HepG2 (cell line): ENCODE results near the gene RNF183. TPM values are rescaled to one million over a fixed set of nuclear protein-coding genes. Genes with fewer than 3 reads are reported as not detected.

Source experiments
- ATAC-seq: fragments of 200-7000 bp; cut with Tn5 transposase; 3 replicates; pipeline ENCODE4 v1.9.1; 2020; ENCODE audit warnings: mild to moderate bottlenecking, moderate library complexity
- BruUV-seq: library from RNA; stranded (reverse); fragments of 400-500 nt; replicated peaks from 2 replicates; lab custom pipeline; 2021; lab: Mats Ljungman, UMichigan
- CTCF ChIA-PET: fragments of 300-600 bp; formaldehyde crosslinking; extraction: SDS; loops from one replicate; lab custom pipeline; 2021; ENCODE audit warnings: low total read pairs, inconsistent platforms, low intra/inter-chr PET ratio; lab: Yijun Ruan, JAX
- POLR2A ChIA-PET: fragments of 350-600 bp; sonication (Branson Sonifier 250); formaldehyde crosslinking; loops from one replicate; lab custom pipeline; 2020; ENCODE audit warnings: antibody characterized with exemption, inconsistent platforms; lab: Yijun Ruan, JAX
- DNase-seq: peaks from one replicate; pipeline ENCODE4 v3.0.0-alpha.2; 2015; ENCODE audit warnings: low spot score
- FAIRE-seq: peaks from 3 replicates; lab custom pipeline; 2011; peaks lifted over from hg19 to GRCh38; lab: Jason Lieb, UNC
- H2AFZ ChIP-seq: one replicate; pipeline ENCODE4 v1.6.1; 2011; ENCODE audit warnings: low read length, inconsistent platforms
- H3K27ac ChIP-seq: fragments of 300-600 bp; 3 replicates; pipeline ENCODE4 v1.8.0; 2011; ENCODE audit warnings: mixed run types, mild to moderate bottlenecking, mixed read lengths, low read length, inconsistent platforms; ENCODE audit not compliant: insufficient read depth; ENCODE audit errors: extremely low read length
- H3K27me3 ChIP-seq, 2 experiments: fragments of 200-600 bp in 1 of 2; 2 replicates in 1 of 2; 3 replicates in 1 of 2; pipeline versions ENCODE4 v1.6.0 to v1.8.0; 2011; ENCODE audit warnings: low read length in 2 of 2, mild to moderate bottlenecking in 2 of 2, moderate library complexity in 2 of 2, inconsistent platforms in 1 of 2; ENCODE audit not compliant: insufficient read depth in 2 of 2, control insufficient read depth in 1 of 2
- H3K36me3 ChIP-seq, 2 experiments: fragments of 200-600 bp in 1 of 2; replicated peaks in 1 of 2; 2 replicates in 1 of 2; 3 replicates in 1 of 2; pipeline versions ENCODE4 v1.5.1 to v1.8.0; 2011; ENCODE audit warnings: low read length in 2 of 2, inconsistent platforms in 1 of 2; ENCODE audit not compliant: insufficient read depth in 2 of 2, control insufficient read depth in 1 of 2
- H3K4me1 ChIP-seq: 2 replicates; pipeline ENCODE4 v1.5.1; 2012; ENCODE audit warnings: low read length, inconsistent platforms; ENCODE audit not compliant: insufficient read depth
- H3K4me2 ChIP-seq: 2 replicates; pipeline ENCODE4 v1.6.0; 2011; ENCODE audit warnings: low read depth, low read length, inconsistent platforms
- H3K4me3 ChIP-seq, 3 experiments: fragments of 200-600 bp in 1 of 3; sonication (generic), shearing (Covaris generic) in 1 of 3; replicated peaks in 1 of 3; 2 replicates each; pipeline ENCODE4 v1.5.1; 2011 to 2016; ENCODE audit warnings: low read length in 3 of 3, inconsistent platforms in 2 of 3, low read depth in 2 of 3, mild to moderate bottlenecking in 2 of 3, control low read depth in 1 of 3, mixed read lengths in 1 of 3; ENCODE audit not compliant: insufficient read depth in 1 of 3
- H3K79me2 ChIP-seq: one replicate; pipeline ENCODE4 v1.6.1; 2011; ENCODE audit warnings: low read length, inconsistent platforms; ENCODE audit not compliant: insufficient read depth
- H3K9ac ChIP-seq: 2 replicates; pipeline ENCODE4 v1.6.0; 2011; ENCODE audit warnings: mild to moderate bottlenecking, low read depth, low read length, inconsistent platforms; ENCODE audit not compliant: insufficient read depth
- H3K9me3 ChIP-seq: 2 replicates; pipeline ENCODE4 v1.5.1; 2012; ENCODE audit warnings: mild to moderate bottlenecking, low read length
- H4K20me1 ChIP-seq: 2 replicates; pipeline ENCODE4 v1.6.0; 2011; ENCODE audit warnings: inconsistent platforms, mild to moderate bottlenecking, low read length, moderate library complexity; ENCODE audit not compliant: insufficient read depth
- GATAD1 ChIP-seq: IDR thresholded peaks from 2 replicates; pipeline ENCODE4 v1.6.1; 2016; ENCODE audit warnings: missing genetic modification reagents, missing compliant biosample characterization
- IKZF4 ChIP-seq: sonication (generic); formaldehyde crosslinking; IDR thresholded peaks from 2 replicates; pipeline ENCODE4 v1.5.1; 2020; ENCODE audit warnings: borderline replicate concordance, mild to moderate bottlenecking, low read depth, missing genetic modification reagents; ENCODE audit errors: not compliant biosample characterization
- KLF13 ChIP-seq: sonication (generic); formaldehyde crosslinking; IDR thresholded peaks from 2 replicates; pipeline ENCODE4 v1.4.0; 2020; ENCODE audit warnings: mild to moderate bottlenecking, missing genetic modification reagents
- PITX1 ChIP-seq: sonication (generic); formaldehyde crosslinking; IDR thresholded peaks from 2 replicates; pipeline ENCODE4 v1.5.1; 2020; ENCODE audit warnings: mild to moderate bottlenecking, missing genetic modification reagents
- TCF7 ChIP-seq: sonication (generic); IDR thresholded peaks from 2 replicates; pipeline ENCODE4 v1.6.1; 2016; ENCODE audit warnings: antibody characterized with exemption, low read depth
- YEATS2 ChIP-seq: sonication (generic); formaldehyde crosslinking; IDR thresholded peaks from 2 replicates; pipeline ENCODE4 v1.4.0; 2020; ENCODE audit warnings: missing genetic modification reagents, borderline replicate concordance
- ZNF138 ChIP-seq: sonication (generic); formaldehyde crosslinking; IDR thresholded peaks from 2 replicates; pipeline ENCODE4 v1.5.0; 2020; ENCODE audit warnings: mild to moderate bottlenecking, low read depth, missing genetic modification reagents
- ZNF383 ChIP-seq: sonication (generic); formaldehyde crosslinking; IDR thresholded peaks from 2 replicates; pipeline ENCODE4 v1.4.0; 2020; ENCODE audit warnings: missing genetic modification reagents, mild to moderate bottlenecking, borderline replicate concordance
- ZNF451 ChIP-seq: sonication (generic); formaldehyde crosslinking; IDR thresholded peaks from 2 replicates; pipeline ENCODE4 v1.5.0; 2020; ENCODE audit warnings: mild to moderate bottlenecking, missing genetic modification reagents
- ZNF549 ChIP-seq: sonication (generic); formaldehyde crosslinking; IDR thresholded peaks from 2 replicates; pipeline ENCODE4 v1.5.0; 2020; ENCODE audit warnings: missing genetic modification reagents
- ZNF749 ChIP-seq: sonication (generic); formaldehyde crosslinking; IDR thresholded peaks from 2 replicates; pipeline ENCODE4 v1.8.0; 2022; ENCODE audit warnings: mild to moderate bottlenecking, missing genetic modification reagents, moderate library complexity, borderline replicate concordance
- ZNF841 ChIP-seq: sonication (generic); formaldehyde crosslinking; IDR thresholded peaks from 2 replicates; pipeline ENCODE4 v1.8.1; 2023; ENCODE audit warnings: missing genetic modification reagents, borderline replicate concordance
- ZSCAN21 ChIP-seq: sonication (generic); formaldehyde crosslinking; IDR thresholded peaks from 2 replicates; pipeline ENCODE4 v1.8.0; 2022; ENCODE audit warnings: mild to moderate bottlenecking, missing genetic modification reagents, moderate library complexity, borderline replicate concordance
- WGBS: methylation state at CpG from one replicate; pipeline ENCODE4 v1.1.6; 2017; ENCODE audit warnings: low lambda C conversion rate; 5-methylcytosine and 5-hydroxymethylcytosine counted together
- in situ Hi-C: cut with HindIII; loops from 2 replicates; pipeline ENCODE4 v1.10.0; 2017; ENCODE audit warnings: low pct_unique_long_range_greater_than_20kb; ENCODE audit not compliant: extremely low pct_ligation_motif_present
- intact Hi-C: fragments of 100-400 bp; cut with micrococcal nuclease; formaldehyde crosslinking; loops from one replicate; pipeline ENCODE4 v1.10.0; 2022; ENCODE audit not compliant: unreplicated experiment
- polyA plus RNA-seq, 8 experiments: library from polyadenylated mRNA; depleted of rRNA in 3 of 8; stranded (reverse) in 7 of 8; unstranded in 1 of 8; fragments of >200 nt; fragmentation: Illumina TruSeq in 4 of 8; extraction: Trizol in 4 of 8; gene quantifications; 2 replicates each; pipeline versions ENCODE4 v1.2.1 to v1.2.3, GENCODE V29; 2011 to 2016; ENCODE audit warnings: low read depth in 4 of 8, missing spikeins in 1 of 8, mixed read lengths in 1 of 8; ENCODE audit not compliant: insufficient read depth in 1 of 8
- total RNA-seq, 5 experiments: library from RNA; depleted of rRNA; stranded (reverse); fragments of >200 nt; fragmentation: Illumina TruSeq; extraction: Trizol; gene quantifications; 2 replicates each; pipeline ENCODE4 v1.2.3, GENCODE V29; 2016; ENCODE audit warnings: low read depth in 1 of 5
- TF ChIP-seq, protein P1 (sequence below): sonication (generic); formaldehyde crosslinking; IDR thresholded peaks from 2 replicates; pipeline ENCODE4 v1.4.0; 2020; ENCODE audit warnings: missing genetic modification reagents
- TF ChIP-seq, protein P2 (sequence below): sonication (generic); formaldehyde crosslinking; IDR thresholded peaks from 2 replicates; pipeline ENCODE4 v1.5.0; 2020; ENCODE audit warnings: missing genetic modification reagents
- TF ChIP-seq, protein P3 (sequence below): sonication (generic); formaldehyde crosslinking; IDR thresholded peaks from 2 replicates; pipeline ENCODE4 v1.4.0; 2020; ENCODE audit warnings: missing genetic modification reagents, borderline replicate concordance
- TF ChIP-seq, protein P4 (sequence below): sonication (generic); formaldehyde crosslinking; conservative IDR thresholded peaks from 2 replicates; pipeline ENCODE4 v1.4.0; 2020; ENCODE audit warnings: missing genetic modification reagents

Gene RNF183
- total and polyA plus RNA-seq, 2 of the 13 experiments (the other 11 are each of a cell fraction or from before 2014, with no cell fraction given): 0.13 to 6.5 TPM

DNA sequence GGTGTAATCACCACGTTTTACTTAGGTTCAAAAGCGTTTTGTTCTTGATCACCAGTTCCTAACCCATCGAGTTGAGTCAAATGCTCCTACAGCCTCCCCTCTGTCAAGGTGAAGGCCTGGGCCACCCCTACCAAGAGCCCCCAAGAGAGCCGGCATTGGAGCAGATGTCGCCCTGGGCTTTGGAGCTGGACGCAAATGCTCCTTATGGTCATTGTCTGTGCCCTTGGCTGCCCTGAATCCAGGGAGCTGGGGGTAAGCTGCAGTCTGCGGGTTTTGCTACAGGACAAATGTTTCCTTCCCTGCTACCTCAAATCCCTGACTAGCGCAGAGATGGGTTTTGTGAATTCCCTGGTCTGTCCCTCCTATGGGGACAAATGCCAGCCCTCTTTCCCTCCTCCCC lies 4.9 kb downstream of the RNF183 start:
- peaks cover under 1 to 3% of the 10 kb centered on the region in 2 experiments; a peak in 2 of 5 replicates for H3K36me3 ChIP-seq
- H3K27ac ChIP-seq: no peak overlapping the region
- no peaks in the 10 kb centered on the region for H4K20me1 ChIP-seq
- DNase-seq (no peak), ATAC-seq (no peak), FAIRE-seq (no peak)
- no peaks in the 10 kb centered on the region; a peak in 1 of 5 replicates for H3K27me3 ChIP-seq
- no peaks in the 10 kb centered on the region for H3K9me3 ChIP-seq
- intact Hi-C loops (no loop called here), in situ Hi-C loops (no loop called here)
- H3K4me2 ChIP-seq: no peak overlapping the region
- H3K79me2 ChIP-seq: no peaks in the 10 kb centered on the region
- ChIA-PET CTCF (no interaction called here), POLR2A (no interaction called here)
- H2AFZ ChIP-seq: no peak overlapping the region
- H3K4me3 ChIP-seq: no peak overlapping the region
- WGBS: 70% methylated on average over 8 of the region's 8 CpGs
- H3K4me1 ChIP-seq: peaks cover 22% of the 10 kb centered on the region
- no TSS peak for BruUV-seq
- TF ChIP-seq YEATS2: no peak
- TF ChIP-seq, protein P1, sequence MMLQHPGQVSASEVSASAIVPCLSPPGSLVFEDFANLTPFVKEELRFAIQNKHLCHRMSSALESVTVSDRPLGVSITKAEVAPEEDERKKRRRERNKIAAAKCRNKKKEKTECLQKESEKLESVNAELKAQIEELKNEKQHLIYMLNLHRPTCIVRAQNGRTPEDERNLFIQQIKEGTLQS (CRISPR knock-in tag): no peak
- TF ChIP-seq, protein P2, sequence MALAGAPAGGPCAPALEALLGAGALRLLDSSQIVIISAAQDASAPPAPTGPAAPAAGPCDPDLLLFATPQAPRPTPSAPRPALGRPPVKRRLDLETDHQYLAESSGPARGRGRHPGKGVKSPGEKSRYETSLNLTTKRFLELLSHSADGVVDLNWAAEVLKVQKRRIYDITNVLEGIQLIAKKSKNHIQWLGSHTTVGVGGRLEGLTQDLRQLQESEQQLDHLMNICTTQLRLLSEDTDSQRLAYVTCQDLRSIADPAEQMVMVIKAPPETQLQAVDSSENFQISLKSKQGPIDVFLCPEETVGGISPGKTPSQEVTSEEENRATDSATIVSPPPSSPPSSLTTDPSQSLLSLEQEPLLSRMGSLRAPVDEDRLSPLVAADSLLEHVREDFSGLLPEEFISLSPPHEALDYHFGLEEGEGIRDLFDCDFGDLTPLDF (CRISPR knock-in tag): no peak
- no peak for TF ChIP-seq ZNF451 (CRISPR knock-in tag)
- no peak for TF ChIP-seq ZNF749
- no peak for TF ChIP-seq ZNF138 (CRISPR knock-in tag)
- no peak for TF ChIP-seq ZSCAN21 (CRISPR knock-in tag)
- TF ChIP-seq ZNF383 (CRISPR knock-in tag): no peak
- no peak for TF ChIP-seq TCF7
- TF ChIP-seq, protein P3, sequence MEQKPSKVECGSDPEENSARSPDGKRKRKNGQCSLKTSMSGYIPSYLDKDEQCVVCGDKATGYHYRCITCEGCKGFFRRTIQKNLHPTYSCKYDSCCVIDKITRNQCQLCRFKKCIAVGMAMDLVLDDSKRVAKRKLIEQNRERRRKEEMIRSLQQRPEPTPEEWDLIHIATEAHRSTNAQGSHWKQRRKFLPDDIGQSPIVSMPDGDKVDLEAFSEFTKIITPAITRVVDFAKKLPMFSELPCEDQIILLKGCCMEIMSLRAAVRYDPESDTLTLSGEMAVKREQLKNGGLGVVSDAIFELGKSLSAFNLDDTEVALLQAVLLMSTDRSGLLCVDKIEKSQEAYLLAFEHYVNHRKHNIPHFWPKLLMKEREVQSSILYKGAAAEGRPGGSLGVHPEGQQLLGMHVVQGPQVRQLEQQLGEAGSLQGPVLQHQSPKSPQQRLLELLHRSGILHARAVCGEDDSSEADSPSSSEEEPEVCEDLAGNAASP (CRISPR knock-in tag): no peak
- TF ChIP-seq KLF13 (CRISPR knock-in tag): no peak
- no peak for TF ChIP-seq ZNF841
- no peak for TF ChIP-seq IKZF4 (CRISPR knock-in tag)
- TF ChIP-seq ZNF549 (CRISPR knock-in tag): no peak
- TF ChIP-seq, protein P4, sequence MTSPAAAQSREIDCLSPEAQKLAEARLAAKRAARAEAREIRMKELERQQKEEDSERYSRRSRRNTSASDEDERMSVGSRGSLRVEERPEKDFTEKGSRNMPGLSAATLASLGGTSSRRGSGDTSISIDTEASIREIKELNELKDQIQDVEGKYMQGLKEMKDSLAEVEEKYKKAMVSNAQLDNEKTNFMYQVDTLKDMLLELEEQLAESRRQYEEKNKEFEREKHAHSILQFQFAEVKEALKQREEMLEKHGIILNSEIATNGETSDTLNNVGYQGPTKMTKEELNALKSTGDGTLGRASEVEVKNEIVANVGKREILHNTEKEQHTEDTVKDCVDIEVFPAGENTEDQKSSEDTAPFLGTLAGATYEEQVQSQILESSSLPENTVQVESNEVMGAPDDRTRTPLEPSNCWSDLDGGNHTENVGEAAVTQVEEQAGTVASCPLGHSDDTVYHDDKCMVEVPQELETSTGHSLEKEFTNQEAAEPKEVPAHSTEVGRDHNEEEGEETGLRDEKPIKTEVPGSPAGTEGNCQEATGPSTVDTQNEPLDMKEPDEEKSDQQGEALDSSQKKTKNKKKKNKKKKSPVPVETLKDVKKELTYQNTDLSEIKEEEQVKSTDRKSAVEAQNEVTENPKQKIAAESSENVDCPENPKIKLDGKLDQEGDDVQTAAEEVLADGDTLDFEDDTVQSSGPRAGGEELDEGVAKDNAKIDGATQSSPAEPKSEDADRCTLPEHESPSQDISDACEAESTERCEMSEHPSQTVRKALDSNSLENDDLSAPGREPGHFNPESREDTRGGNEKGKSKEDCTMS (CRISPR knock-in tag): no peak
- no peak for TF ChIP-seq GATAD1 (CRISPR knock-in tag)
- no peak for TF ChIP-seq PITX1 (CRISPR knock-in tag)
- H3K9ac ChIP-seq: no peak overlapping the region
